Spleen (tissue), 7 donors: Measurements from ENCODE around the gene GRP.

Experiments used
- CTCF ChIP-seq, 11 experiments: fragments of 200-600 bp in 7 of 11; fragments of 450-650 bp in 4 of 11; sonication (generic) in 4 of 11; IDR thresholded peaks in 8 of 11; conservative IDR thresholded peaks in 3 of 11; 1 replicate in 7 of 11; 2 replicates in 4 of 11; pipeline versions ENCODE4 v1.4.0 to v1.8.0; 2016 to 2021; ENCODE audit warnings: antibody characterized with exemption in 11 of 11, inconsistent platforms in 4 of 11, mild to moderate bottlenecking in 1 of 11
- POLR2A ChIP-seq, 3 donors: fragments of 450-650 bp; IDR thresholded peaks; one replicate each; pipeline ENCODE4 v1.5.1; 2017; ENCODE audit warnings: antibody characterized with exemption in 3 of 3, mild to moderate bottlenecking in 1 of 3
- POLR2AphosphoS5 ChIP-seq, 3 donors: sonication (generic); formaldehyde crosslinking; IDR thresholded peaks; one replicate each; pipeline ENCODE4 v1.5.1; 2017; ENCODE audit warnings: antibody characterized with exemption in 3 of 3
- donor health status: DM: no; HTN: no; CAD: no; lungs with moderate emphysema.
- donor health status: DM: no; HTN: no; CAD: no.
- donor health status: DM: no; HTN: no; CAD: no.

GRCh38 chr18:59198215-59198614 lies 21.7 kb upstream of the GRP start:
- no peak for TF ChIP-seq POLR2A (IDR thresholded peaks at IDR 0.05)
- no peak for TF ChIP-seq CTCF (IDR thresholded peaks at IDR 0.05 in 8 of 11, conservative IDR thresholded peaks at IDR 0.05 in 3 of 11)
- no peak for TF ChIP-seq POLR2AphosphoS5 (IDR thresholded peaks at IDR 0.05)
